K562 (cell line): ENCODE measurements around the gene TRNAU1AP. TPM values are rescaled to one million over a fixed set of nuclear protein-coding genes. Genes with fewer than 3 reads are reported as not detected.

Experiments used
- ATF2 ChIP-seq: sonication (generic); formaldehyde crosslinking; IDR thresholded peaks from 2 replicates; pipeline ENCODE4 v1.8.1; 2022; ENCODE audit warnings: missing genetic modification reagents
- BRD9 ChIP-seq: fragments of 450-650 bp; IDR thresholded peaks from 2 replicates; pipeline ENCODE4 v1.6.1; 2018; ENCODE audit warnings: low read depth; ENCODE audit not compliant: partially characterized antibody
- CAMTA2 ChIP-seq: fragments of 250-450 bp; sonication (Bioruptor Pico); conservative IDR thresholded peaks from 2 replicates; pipeline ENCODE4 v1.5.1; 2022
- CBFA2T2 ChIP-seq: fragments of 450-650 bp; conservative IDR thresholded peaks from 2 replicates; pipeline ENCODE4 v1.6.1; 2017; ENCODE audit warnings: mild to moderate bottlenecking
- GABPB1 ChIP-seq: sonication (generic); formaldehyde crosslinking; IDR thresholded peaks from 2 replicates; pipeline ENCODE4 v1.8.0; 2022; ENCODE audit warnings: mild to moderate bottlenecking, missing genetic modification reagents
- LEF1 ChIP-seq: fragments of 450-650 bp; IDR thresholded peaks from 2 replicates; pipeline ENCODE4 v1.6.1; 2016; ENCODE audit warnings: mild to moderate bottlenecking
- MCM2 ChIP-seq: fragments of 450-650 bp; IDR thresholded peaks from 2 replicates; pipeline ENCODE4 v1.6.1; 2017; ENCODE audit warnings: low read depth, mild to moderate bottlenecking
- MCM3 ChIP-seq: fragments of 450-650 bp; IDR thresholded peaks from 2 replicates; pipeline ENCODE4 v1.6.1; 2016
- PBX2 ChIP-seq, 2 experiments: IDR thresholded peaks in 1 of 2; conservative IDR thresholded peaks in 1 of 2; 2 replicates each; pipeline ENCODE4 v1.6.1; 2016; ENCODE audit warnings: low read depth in 2 of 2, mild to moderate bottlenecking in 1 of 2, missing compliant biosample characterization in 1 of 2, missing genetic modification characterization in 1 of 2, moderate library complexity in 1 of 2
- PTRF ChIP-seq: fragments of 450-650 bp; IDR thresholded peaks from 2 replicates; pipeline ENCODE4 v1.6.1; 2016; ENCODE audit warnings: mild to moderate bottlenecking, missing genetic modification characterization, missing compliant biosample characterization
- RFX5 ChIP-seq: IDR thresholded peaks from 2 replicates; pipeline ENCODE4 v1.6.1; 2011; ENCODE audit warnings: low read depth, mild to moderate bottlenecking, improper control_type of control experiment, low read length
- SIN3B ChIP-seq: fragments of 450-650 bp; IDR thresholded peaks from 2 replicates; pipeline ENCODE4 v1.6.1; 2017; ENCODE audit warnings: low read depth, mild to moderate bottlenecking, moderate library complexity
- SMAD1 ChIP-seq: fragments of 150-350 bp; IDR thresholded peaks from 2 replicates; pipeline ENCODE4 v1.6.1; 2014; ENCODE audit warnings: low read length, low read depth; ENCODE audit not compliant: partially characterized antibody
- TBL1XR1 ChIP-seq, 2 experiments: IDR thresholded peaks; 2 replicates each; pipeline ENCODE4 v1.6.1; 2012; ENCODE audit warnings: improper control_type of control experiment in 2 of 2, low read length in 2 of 2, mild to moderate bottlenecking in 1 of 2
- TRIM24 ChIP-seq, 2 experiments: fragments of 450-650 bp; IDR thresholded peaks; 2 replicates each; pipeline ENCODE4 v1.6.1; 2016
- ZFP91 ChIP-seq: sonication (generic); formaldehyde crosslinking; IDR thresholded peaks from 2 replicates; pipeline ENCODE4 v1.8.0; 2022; ENCODE audit warnings: mild to moderate bottlenecking, missing genetic modification reagents
- ZNF174 ChIP-seq: fragments of 250-450 bp; sonication (Bioruptor Pico); IDR thresholded peaks from 2 replicates; pipeline ENCODE4 v1.4.0; 2020; ENCODE audit warnings: mild to moderate bottlenecking
- ZNF280A ChIP-seq: fragments of 450-650 bp; IDR thresholded peaks from 2 replicates; pipeline ENCODE4 v1.6.1; 2018; ENCODE audit warnings: mild to moderate bottlenecking, low read depth; ENCODE audit not compliant: partially characterized antibody
- ZNF696 ChIP-seq: fragments of 250-450 bp; sonication (Bioruptor Pico); conservative IDR thresholded peaks from 2 replicates; pipeline ENCODE4 v1.4.0; 2020; ENCODE audit warnings: mild to moderate bottlenecking, moderate library complexity
- ZNF740 ChIP-seq, 3 experiments: fragments of 200-800 bp in 1 of 3; sonication (Bioruptor generic) in 1 of 3; sonication (generic) in 1 of 3; formaldehyde crosslinking in 1 of 3; IDR thresholded peaks; 2 replicates each; pipeline versions ENCODE4 v1.6.1 to v1.8.0; 2016 to 2022; ENCODE audit warnings: mild to moderate bottlenecking in 2 of 3, missing compliant biosample characterization in 2 of 3, missing genetic modification characterization in 2 of 3, missing genetic modification reagents in 1 of 3
- ZSCAN29 ChIP-seq: fragments of 450-650 bp; IDR thresholded peaks from 2 replicates; pipeline ENCODE4 v1.6.1; 2017
- polyA plus RNA-seq, 8 experiments: library from polyadenylated mRNA; depleted of rRNA in 4 of 8; stranded (reverse) in 5 of 8; unstranded in 3 of 8; fragments of >200 nt; fragmentation: Nextera tagmentation in 2 of 8; fragmentation: Illumina TruSeq in 1 of 8; extraction: Ambion mirVana in 2 of 8; extraction: Trizol in 1 of 8; gene quantifications; 2 replicates each; pipeline versions ENCODE4 v1.2.1 to v1.2.3, GENCODE V29; 2011 to 2014; ENCODE audit warnings: inconsistent platforms in 1 of 8, missing spikeins in 1 of 8
- total RNA-seq, 7 experiments: library from RNA; depleted of rRNA in 6 of 7; stranded (reverse); fragments of >200 nt in 6 of 7; fragmentation: Illumina TruSeq in 2 of 7; extraction: Trizol in 2 of 7; gene quantifications; 2 replicates each; pipeline versions ENCODE4 v1.2.1 to v1.2.3, GENCODE V29; 2011 to 2021; ENCODE audit warnings: low replicate concordance in 1 of 7

TRNAU1AP gene
- total and polyA plus RNA-seq, 9 of the 15 experiments (the other 6 are each of a cell fraction or from before 2014, with no cell fraction given) = 34.9 to 110 (median 46.3) TPM

- TF ChIP-seq ZNF174 = peak; percentile 12; the same call in 1 of the 2 replicates
- TF ChIP-seq GABPB1 = peak; percentile 61; the same call in 1 of the 2 replicates
- TF ChIP-seq ZNF696 (CRISPR knock-in tag) = peak; percentile 83
- no peak for TF ChIP-seq ATF2 (CRISPR knock-in tag)
- no peak for TF ChIP-seq ZNF740 (CRISPR knock-in tag; IDR thresholded peaks at IDR 0.05)
- TF ChIP-seq ZNF740 (tag; IDR thresholded peaks at IDR 0.05) = no peak
- TF ChIP-seq TRIM24 (IDR thresholded peaks at IDR 0.05) = no peak
- TF ChIP-seq SMAD1 = no peak
- TF ChIP-seq CBFA2T2 = no peak; the same call in 1 of the 2 replicates
- TF ChIP-seq ZSCAN29 = no peak; the same call in 1 of the 2 replicates
- no peak for TF ChIP-seq RFX5
- no peak for TF ChIP-seq ZNF280A
- TF ChIP-seq BRD9 = no peak
- no peak for TF ChIP-seq ZFP91 (CRISPR knock-in tag)
- TF ChIP-seq LEF1 = no peak
- TF ChIP-seq SIN3B = 0 out of 2 replicates have a peak, but pooled peaks have one; percentile 25
- no peak for TF ChIP-seq TBL1XR1 (IDR thresholded peaks at IDR 0.05; ENCODE audit: low read length in 2 of 2)
- no peak for TF ChIP-seq MCM2
- no peak for TF ChIP-seq CAMTA2
- TF ChIP-seq MCM3 = no peak
- TF ChIP-seq PTRF (tag) = no peak
- TF ChIP-seq PBX2 (CRISPR knock-in tag; IDR thresholded peaks at IDR 0.05; ENCODE audit: low read depth) = no peak
- no peak for TF ChIP-seq PBX2 (tag; conservative IDR thresholded peaks at IDR 0.05; ENCODE audit: low read depth)
Measured at GRCh38 chr1:28509705-28510272, 43.1 kb upstream of the TRNAU1AP start (continued).
